Right lung (tissue), 5 donors: ENCODE measurements around the gene VEGFB. TPM values are rescaled to one million over a fixed set of nuclear protein-coding genes. Genes with fewer than 3 reads are reported as not detected.
A peak's percentile ranks its signal among the peaks of the same experiment; 100 is the strongest.
"Not testable (repeated sequence)": the region's sequence is repeated elsewhere in the genome, so short reads cannot be mapped to it uniquely, and the experiment has no call there.

Source experiments
- DNase-seq, 2 donors: peaks; one replicate each; pipeline ENCODE4 v3.0.0-alpha.2; 2013
- polyA plus RNA-seq, 5 donors: library from polyadenylated mRNA; unstranded; fragments of 120-200 nt; gene quantifications; one replicate each; pipeline versions ENCODE4 v1.2.1 to v1.2.3, GENCODE V29; 2013; ENCODE audit warnings: inconsistent platforms in 1 of 5, low replicate concordance in 1 of 5; ENCODE audit not compliant: insufficient read length in 5 of 5, insufficient read depth in 1 of 5

VEGFB gene
- polyA plus RNA-seq, 5 donors = 64.5 to 112 (median 76.6) TPM

- no peak for DNase-seq
Measured at GRCh38 chr11:64245797-64246620, 11.6 kb downstream of the VEGFB start.

- DNase-seq = not testable (repeated sequence)
Measured at GRCh38 chr11:64246621-64246870, 12.2 kb downstream of the VEGFB start.

DNA sequence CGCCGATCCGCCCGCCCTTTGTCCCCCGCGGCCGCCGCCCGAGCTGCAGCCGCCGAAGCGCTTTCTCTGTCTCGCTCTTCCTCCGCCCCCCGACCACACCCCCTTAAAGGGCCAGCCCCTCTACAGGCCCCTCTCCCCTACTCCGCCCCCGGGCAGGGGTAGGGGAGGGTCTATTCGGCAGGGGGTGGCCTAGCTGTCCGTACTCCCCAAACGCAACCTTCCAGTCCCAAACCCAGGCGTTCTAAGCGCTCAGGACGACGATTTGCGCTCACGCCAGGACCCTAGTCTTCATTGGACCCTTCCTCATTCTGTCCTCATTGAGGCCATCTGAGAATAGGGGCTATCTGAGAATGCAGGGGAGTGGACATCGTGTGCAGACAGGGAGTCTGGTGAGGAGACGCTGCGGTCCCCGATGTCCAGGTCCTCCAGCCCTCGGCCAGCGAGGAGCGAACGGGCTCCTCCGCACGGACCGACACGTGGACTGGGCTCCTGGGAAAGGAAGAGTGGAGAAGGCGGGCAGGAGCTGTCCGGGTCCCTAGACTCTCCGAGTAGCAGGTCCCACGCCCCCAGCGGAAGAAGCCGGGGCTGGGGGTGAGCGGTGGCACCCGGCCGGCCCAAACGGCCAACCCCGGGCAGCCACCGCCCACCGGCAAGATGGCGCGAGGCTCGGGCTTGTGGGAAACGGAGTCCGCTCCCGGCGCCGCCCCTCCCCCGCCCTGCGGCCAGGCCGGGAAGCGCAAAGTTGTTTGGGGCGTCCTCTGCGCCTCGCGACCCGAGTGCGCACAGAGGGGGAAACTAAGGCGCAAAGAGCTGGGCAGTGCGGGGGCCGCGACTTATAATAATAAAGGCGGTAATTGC lies 12.7 kb downstream of the VEGFB start, which contains the start of gene PPP1R14B:
Gene PPP1R14B, minus strand, starts transcription at position 73 of the 858 bp plus-strand sequence. CDS start 270 bp downstream, outside the sequence.
- peak; percentile 81 for DNase-seq

- DNase-seq = no peak
Measured at GRCh38 chr11:64247729-64248531, 13.5 kb downstream of the VEGFB start.

GRCh38 chr11:64248578-64248977 lies 14.2 kb downstream of the VEGFB start:
- no peak for DNase-seq

DNA sequence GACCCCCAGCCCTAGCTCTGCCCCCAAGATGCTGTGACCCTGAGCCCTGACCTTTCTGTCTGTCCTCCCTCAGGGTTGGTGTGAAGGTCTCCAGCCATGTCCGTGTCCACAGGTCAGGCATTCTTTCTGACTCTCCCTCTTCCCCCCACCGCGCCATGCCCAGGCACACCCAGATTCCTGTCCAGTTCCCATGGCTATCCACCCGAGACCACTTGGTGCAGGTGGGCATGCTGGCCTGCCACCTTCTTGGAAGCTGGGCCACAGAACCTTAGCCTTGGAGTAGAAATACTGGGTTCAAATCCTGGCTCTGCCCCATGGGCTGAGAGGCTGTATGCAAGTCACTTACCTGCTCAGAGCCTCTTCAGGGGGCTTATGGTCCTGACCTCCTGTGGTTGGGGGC lies 14.7 kb downstream of the VEGFB start:
- no peak for DNase-seq

DNA sequence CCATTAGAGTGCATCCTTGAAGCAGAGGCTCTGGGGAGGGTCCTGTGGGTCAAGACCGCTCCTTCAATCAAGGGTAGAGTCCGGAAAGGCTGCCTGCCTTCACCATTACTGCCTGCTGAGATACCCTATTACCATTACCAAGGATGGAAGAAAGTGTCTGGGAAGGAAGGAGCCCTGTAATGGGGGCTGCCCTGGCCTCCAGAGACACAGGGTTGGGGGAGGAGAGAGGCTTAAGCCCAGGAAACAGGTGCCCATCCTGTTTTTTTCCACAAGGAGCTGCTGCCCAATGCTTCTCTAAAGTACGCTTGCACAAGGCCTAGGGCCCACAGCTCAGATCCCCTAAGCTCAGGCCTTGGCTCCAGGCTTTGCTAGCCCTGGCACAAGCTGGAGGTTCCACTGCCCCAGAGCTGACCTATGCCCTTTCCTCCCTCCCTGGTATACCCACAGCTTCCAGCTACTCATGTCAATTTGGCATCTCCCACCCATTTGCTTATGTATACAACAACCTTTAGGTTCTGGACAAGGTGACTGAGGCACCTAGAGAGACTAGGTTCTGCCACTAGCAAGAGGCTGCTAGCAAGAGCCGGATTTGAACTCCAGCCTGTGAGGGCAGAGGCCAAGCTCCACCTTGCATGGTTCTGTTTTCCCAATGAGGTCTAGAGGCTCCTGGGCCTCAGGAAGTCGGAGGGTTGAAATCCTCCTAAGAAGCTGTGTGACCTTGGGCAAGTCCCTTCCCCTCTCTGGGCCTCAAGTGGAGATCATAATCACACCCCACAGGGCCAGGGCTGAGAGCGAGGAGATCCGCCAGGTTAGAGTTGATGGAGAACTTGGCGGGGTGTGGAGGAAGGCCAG lies 15.4 kb downstream of the VEGFB start:
- DNase-seq = no peak

DNA sequence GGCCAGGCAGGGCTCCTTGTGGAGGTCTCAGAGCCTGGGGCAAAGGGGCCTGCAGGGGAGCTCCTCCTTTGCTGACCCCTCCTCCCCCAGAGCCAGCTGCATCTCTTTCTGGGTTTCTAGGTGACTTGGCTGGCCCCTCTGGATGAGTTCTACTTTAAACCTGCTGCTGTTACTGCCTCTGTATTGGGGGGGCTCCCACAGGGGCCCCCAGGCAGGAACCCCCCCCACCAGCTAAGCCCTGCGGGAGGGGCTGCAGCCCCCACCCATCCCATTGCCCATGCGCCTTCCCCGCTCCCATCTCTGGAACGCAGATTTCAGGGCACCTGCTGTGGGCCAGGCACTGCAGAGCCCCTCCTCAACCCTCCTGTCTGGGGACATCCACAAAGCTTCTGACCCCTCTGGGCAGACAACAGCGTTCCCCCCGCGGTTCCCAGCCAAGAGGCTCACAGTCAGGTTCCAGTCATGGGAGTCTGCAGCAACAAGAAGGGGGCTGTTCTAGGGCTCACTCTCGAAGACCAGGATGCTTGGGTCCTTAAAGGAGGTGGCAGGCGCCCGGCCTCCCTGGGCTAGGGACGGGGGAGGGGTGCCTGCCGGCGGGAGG lies 16.1 kb downstream of the VEGFB start:
- no peak for DNase-seq

- no peak for DNase-seq
Measured at GRCh38 chr11:64251016-64251752, 16.8 kb downstream of the VEGFB start, which contains the start of gene PLCB3. TSS of gene PLCB3 (plus strand) at chr11:64251530. CDS start at chr11:64251650, 120 bp downstream.

DNA sequence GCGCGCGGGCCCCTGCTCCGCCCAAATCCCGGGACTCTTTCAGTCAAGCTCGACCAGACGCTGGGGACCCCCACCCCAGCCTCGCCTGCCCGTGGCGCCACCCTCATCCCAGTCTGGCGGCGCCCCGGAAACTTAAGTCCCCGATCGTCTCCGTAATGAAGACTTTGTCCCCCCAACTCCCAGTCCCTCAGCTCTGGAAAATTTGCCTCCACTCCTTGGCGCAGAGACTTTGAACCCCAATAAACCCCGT lies 17.3 kb downstream of the VEGFB start:
- no peak for DNase-seq

GRCh38 chr11:64252003-64252872 lies 17.9 kb downstream of the VEGFB start:
- DNase-seq = no peak

GRCh38 chr11:64253043-64253442 lies 18.7 kb downstream of the VEGFB start:
- DNase-seq = no peak

DNA sequence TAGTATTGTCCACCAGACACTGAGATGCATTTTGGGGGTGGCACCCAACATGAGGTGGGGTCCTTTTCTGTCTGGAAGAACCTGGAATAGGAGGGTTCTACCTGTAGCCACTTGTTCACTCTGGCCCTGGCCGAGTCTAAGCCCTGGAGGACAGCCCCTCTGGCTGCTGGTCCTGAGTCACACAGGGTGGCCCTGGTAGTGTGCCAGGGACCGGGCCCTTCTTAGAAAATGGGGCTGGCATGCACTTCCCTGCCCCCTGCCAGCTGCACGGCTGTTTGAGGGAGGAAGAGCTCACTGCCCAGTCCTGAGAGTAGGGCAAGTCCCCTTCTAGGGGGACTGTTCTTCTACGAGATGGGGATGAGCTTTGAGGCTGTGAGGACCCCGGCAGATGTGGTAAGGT lies 19.1 kb downstream of the VEGFB start:
- no peak for DNase-seq

GRCh38 chr11:64254326-64254725 lies 19.9 kb downstream of the VEGFB start:
- DNase-seq = no peak

DNA sequence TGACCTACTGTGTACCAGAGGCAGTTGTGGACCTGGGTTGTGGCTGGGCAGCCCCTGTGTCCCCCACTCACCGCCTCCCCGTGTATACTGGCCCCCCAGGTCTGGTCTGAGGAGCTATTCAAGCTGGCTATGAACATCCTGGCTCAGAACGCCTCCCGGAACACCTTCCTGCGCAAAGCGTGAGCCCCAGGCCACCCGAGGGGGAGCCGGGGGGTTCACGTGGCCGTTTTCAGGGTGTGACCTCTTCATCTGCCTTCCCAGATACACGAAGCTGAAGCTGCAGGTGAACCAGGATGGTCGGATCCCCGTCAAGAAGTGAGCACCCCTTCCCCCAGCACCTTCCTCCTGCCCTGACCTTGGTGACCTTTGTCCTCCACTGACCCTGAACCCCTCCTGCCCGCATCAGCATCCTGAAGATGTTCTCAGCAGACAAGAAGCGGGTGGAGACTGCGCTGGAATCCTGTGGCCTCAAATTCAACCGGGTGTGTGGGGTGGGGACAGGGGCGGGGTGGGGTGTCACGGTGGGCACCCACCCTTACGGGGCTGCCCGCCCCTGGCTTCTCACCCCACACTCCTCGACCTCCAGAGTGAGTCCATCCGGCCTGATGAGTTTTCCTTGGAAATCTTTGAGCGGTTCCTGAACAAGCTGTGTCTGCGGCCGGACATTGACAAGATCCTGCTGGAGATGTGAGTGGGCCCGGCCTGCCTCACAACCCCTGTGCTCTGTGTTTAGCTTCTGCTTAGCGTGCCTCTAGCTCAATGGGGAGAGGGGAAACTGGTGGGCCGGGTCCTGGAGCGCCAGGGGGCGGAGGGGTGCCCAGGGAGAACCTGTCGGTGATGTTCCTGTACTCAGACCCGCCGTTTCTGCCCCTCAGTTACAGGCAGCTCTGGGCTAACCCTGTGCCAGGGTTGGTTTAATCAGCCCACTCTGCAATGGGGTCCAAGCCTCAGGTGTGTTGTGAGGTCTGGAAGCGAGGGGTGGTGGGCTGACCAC lies 21.0 kb downstream of the VEGFB start:
- DNase-seq = no peak

DNA sequence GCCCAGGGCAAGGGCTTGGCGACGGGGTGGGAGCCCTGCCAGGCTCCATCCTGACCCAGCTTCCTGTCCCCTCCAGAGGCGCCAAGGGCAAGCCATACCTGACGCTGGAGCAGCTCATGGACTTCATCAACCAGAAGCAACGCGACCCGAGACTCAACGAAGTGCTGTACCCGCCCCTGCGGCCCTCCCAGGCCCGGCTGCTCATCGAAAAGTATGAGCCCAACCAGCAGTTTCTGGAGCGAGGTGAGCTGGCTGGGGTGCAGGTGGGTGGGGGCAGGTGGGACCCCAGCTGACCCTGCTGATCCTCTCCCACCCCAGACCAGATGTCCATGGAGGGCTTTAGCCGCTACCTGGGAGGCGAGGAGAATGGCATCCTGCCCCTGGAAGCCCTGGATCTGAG lies 21.9 kb downstream of the VEGFB start:
- DNase-seq = no peak

DNA sequence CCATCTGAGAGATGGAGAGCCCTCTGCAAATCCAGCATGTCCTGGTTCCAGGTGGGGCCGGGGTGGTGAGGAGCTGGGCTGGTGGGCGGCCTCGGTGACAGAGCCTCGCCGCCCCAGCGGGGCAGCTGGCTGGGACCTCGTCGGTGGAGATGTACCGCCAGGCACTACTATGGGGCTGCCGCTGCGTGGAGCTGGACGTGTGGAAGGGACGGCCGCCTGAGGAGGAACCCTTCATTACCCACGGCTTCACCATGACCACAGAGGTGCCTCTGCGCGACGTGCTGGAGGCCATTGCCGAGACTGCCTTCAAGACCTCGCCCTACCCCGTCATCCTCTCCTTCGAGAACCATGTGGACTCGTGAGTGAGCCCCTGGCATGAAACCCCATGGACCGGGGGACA lies 24.0 kb downstream of the VEGFB start:
- no peak for DNase-seq

DNA sequence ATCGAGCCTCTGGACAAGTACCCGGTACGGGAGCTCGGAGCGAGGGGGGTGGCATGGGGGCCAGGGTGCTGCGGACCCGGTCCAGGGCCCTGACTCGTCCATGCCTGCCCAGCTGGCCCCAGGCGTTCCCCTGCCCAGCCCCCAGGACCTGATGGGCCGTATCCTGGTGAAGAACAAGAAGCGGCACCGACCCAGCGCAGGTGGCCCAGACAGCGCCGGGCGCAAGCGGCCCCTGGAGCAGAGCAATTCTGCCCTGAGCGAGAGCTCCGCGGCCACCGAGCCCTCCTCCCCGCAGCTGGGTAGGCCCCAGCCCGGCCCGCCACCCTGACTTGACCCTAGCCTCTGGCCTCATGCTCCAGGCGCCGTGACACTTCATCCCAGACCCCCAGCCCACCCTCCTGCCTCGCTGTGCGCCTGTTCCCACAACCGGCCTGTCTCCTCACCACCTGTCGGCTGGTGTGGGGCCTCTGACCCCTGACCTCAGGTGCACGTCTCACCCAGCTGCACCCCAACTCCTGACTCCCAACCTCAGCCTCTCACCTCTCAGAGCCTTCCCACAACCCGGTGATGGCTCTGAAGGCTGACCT lies 24.7 kb downstream of the VEGFB start:
- DNase-seq = no peak
